Stromal cell of bone marrow (primary cell): Measurements from ENCODE around the gene TOR1B.
"Not testable (repeated sequence)": the region's sequence is repeated elsewhere in the genome, so short reads cannot be mapped to it uniquely, and the experiment has no call there.

Experiments
- DNase-seq: peaks from one replicate; pipeline ENCODE4 v3.0.0-alpha.2; 2012; ENCODE audit warnings: low read depth

Gene TOR1B

GRCh38 chr9:129776566-129776937 is 26.4 kb upstream of the TOR1B start:
- peak; percentile 56 for DNase-seq

GRCh38 chr9:129776938-129777768 is 25.8 kb upstream of the TOR1B start:
- peak; percentile 100 for DNase-seq

DNA sequence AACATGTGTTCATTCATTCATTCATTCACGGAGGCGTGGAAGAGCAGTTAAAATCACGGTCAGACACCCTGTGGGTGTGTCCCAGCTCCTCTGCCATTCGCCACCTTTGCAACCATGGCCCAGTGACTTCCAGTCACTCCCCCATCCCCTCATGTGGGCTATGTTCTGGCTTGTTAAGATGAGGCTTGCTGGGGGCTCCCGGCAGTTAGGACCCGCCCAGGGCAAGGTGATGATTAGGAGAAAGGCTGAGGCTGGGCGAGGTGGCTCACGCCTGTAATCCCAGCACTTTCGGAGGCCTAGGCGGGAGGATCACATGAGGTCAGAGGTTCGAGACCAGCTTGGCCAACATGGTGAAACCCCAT is 25.2 kb upstream of the TOR1B start:
- DNase-seq, result no peak

- no peak for DNase-seq
These were observed 24.5 kb upstream of the TOR1B start for GRCh38 chr9:129778469-129778868.

GRCh38 chr9:129779560-129780190 is 23.3 kb upstream of the TOR1B start:
- DNase-seq, result no peak

DNA sequence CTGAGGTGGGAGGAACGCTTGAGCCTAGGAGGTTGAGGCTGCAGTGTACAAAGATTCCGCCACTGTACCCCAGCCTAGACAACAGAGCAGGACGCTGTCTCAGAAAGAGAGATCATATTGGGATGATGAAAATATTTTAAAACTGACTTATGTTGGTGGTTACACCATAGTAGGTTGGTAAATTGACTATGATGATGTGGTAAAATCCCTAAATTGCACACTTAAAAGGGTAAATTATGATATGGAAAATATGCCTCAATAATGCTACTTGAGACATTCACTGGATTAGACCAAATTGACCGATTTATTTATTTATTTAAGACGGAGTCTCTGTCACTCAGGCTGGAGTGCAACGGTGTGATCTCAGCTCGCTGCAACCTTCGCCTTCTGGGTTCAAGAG is 21.9 kb upstream of the TOR1B start:
- no peak for DNase-seq

DNA sequence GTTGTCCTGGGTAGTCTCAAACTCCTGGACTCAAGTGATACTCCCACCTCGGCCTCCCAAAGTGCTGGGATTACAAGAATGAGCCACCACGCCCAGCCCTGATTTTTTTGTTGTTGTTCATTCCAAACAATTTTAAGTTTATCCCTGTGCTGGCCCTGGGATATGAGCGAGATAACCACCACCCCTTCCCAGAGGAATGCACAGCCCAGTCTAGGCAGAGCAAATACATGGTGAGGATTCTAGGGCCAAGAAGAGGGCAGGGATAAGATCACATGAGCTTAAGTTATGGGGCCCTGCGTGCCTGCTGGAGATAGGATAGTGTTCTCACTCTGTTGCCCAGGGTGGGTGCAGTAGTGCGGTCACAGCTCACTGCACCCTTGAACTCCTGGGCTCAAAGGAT is 21.0 kb upstream of the TOR1B start:
- peak; percentile 22 for DNase-seq

DNA sequence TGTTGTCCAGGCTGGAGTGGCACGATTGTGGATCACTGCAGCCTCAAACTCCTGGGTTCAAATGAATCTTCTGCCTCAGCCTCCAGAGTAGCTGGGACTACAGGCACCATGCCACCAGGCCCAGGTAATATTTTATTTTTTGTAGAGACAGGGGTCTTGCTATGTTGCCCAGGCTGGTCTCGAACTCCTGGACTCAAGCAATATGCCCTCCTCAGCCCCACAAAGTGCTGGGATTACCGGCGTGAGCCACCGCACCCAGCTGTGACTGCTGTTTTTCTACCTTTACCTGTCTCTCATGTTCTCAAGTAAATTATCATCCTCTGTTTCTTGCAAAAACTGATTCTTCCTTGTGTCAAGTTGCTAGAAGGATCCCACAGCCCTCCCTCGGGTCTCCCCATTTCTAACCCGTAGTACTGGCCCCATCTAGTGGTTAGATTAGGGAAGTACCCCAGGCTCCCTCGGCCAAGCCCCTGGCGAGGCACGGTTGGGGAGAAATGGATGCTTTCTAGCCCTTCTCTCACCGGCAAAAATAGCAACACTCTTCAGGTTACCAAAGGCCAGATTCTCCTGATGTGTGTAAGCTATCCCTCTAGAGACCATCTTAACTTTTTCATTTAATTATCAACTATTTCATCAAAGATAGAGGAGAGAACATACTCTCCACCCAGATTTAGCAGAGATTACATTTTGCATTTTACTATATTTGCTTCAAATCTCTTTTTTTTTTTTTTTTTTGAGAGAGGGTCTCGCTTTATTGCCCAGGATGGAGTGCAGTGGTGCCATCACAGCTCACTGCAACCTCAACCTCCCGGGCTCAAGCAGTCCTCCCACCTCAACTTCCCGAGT is 19.2 kb upstream of the TOR1B start:
- DNase-seq, result peak; percentile 59

DNA sequence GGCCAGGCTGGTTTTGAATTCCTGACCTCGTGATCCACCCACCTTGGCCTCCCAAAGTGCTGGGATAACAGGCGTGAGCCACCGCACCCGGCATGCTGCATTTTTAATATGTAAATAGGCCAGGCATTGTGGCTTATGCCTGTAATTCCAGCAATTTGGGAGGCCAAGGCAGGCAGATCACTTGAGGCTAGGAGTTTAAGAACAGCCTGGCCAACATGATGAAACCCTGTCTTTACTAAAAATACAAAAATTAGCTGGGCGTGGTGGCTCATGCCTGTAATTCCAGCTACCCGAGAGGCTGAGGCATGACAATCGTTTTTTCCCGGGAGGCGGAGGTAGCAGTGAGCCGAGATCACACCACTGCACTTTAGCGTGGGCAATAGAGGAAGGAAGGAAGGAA is 18.0 kb upstream of the TOR1B start:
- DNase-seq, result not testable (repeated sequence)

DNA sequence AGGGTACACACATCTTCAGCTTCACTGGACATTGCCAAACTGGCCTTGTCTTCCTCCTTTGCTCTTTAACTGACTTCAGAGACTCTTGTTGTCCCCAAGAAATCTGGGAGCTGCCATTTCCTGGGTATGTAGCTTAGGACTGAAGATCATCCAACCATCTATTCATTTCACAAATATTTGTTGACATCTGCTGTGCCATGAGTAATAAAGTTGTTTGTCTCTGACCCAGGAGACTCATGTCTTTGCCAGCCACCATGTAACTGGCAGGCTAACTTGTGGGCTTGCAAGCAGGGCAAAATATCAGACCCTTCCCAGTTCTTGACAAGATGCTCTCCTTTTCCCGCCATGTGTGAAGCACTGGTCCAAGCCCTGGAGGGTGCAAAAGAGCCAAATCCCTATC is 17.1 kb upstream of the TOR1B start:
- no peak for DNase-seq

DNA sequence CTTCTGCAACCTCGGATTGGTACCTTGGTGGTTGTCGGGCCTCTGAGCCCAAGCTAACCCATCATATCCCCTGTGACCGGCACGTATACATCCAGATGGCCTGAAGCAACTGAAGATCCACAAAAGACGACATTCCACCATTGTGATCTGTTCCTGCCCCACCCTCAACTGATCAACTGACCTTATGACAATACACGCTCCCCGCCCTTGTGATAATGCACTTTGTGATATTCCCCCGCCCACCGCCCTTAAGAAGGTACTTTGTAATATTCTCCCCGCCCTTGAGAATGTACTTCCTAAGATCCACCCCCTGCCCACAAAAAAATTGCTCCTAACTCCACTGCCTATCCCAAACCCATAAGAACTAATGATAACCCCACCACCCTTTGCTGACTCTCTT is 16.5 kb upstream of the TOR1B start:
- no peak for DNase-seq

- no peak for DNase-seq
These were observed 8.4 kb upstream of the TOR1B start for GRCh38 chr9:129794549-129794948.

DNA sequence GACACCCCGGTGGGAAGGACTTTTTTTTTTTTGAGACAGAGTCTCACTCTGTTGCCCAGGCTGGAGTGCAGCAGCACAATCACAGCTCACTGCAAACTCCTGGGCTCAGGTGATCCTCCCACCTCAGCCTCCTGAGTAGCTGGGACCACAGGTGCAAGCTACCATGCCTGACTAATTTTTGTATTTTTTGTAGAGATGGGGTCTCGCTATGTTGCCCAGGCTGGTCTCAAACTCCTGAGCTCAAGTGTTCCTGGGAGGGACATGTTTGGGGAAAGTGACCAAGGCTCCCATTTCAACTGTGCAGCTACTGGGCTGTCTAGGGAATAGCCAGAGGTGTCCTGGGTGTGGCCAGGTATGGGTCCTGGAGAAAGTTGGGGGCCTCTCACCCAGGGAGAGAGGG is 7.0 kb upstream of the TOR1B start:
- not testable (repeated sequence) for DNase-seq

DNA sequence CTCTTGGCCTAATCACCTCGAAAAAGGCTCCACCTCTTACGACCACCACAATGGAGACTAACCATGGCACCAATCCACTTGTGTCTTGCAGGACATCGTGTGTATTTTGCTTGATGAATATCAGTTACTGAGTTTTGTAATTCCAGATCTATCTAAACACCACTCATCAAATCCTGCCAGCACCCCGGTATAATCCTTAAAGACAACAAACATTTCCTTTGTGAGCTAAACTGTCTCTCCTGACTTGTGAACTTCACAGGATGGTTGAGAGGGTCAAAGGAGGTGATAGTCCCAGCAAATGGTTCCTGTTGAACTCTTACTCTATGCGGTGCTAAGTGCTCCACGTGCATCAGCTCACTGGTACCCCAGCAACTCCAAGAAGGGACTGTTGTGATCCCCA is 4.0 kb upstream of the TOR1B start:
- no peak for DNase-seq

- no peak for DNase-seq
These were observed 1.5 kb upstream of the TOR1B start for GRCh38 chr9:129801504-129801903.

GRCh38 chr9:129803676-129804060 is 684 bp downstream of the TOR1B start:
- no peak for DNase-seq

DNA sequence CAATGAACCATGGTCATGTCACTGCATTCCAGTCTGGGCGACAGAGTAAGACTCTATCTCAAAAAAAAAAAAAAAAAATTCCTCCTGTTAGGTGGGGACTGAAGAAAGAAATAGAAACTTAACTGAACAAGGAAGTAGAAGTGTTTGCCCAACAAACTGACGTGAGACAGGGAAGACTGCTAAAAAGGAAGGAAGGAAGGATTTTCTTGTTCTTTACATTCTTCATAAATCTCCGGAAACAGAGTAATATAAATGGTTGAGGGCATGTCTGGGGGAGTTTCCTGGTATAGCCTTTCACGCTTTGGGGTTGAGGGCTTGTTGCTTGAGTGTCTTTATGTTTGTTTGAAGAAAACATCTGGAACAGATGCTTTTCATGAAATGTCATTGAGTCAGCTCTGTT is 3.1 kb downstream of the TOR1B start:
- no peak for DNase-seq

DNA sequence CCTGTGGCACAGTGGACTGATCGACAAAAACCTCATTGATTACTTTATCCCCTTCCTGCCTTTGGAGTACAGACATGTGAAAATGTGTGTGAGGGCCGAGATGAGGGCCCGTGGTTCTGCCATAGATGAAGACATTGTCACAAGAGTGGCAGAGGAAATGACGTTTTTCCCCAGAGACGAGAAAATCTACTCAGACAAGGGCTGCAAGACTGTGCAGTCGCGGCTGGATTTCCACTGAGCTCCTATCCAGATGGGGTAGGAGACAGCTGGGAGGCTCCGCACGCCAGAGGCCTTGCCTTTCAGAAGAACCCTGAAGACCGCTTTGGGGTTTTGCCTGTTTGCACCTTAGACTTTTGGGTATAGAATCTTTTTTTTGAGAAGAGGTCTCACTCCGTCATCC is 6.4 kb downstream of the TOR1B start:
- no peak for DNase-seq

- no peak for DNase-seq
These were observed 7.1 kb downstream of the TOR1B start for GRCh38 chr9:129810116-129810515.

- no peak for DNase-seq
These were observed 7.8 kb downstream of the TOR1B start for GRCh38 chr9:129810788-129811187.

GRCh38 chr9:129811967-129812363 is 9.0 kb downstream of the TOR1B start:
- DNase-seq, result no peak

- DNase-seq, result no peak
These were observed 9.4 kb downstream of the TOR1B start for GRCh38 chr9:129812385-129812784.

DNA sequence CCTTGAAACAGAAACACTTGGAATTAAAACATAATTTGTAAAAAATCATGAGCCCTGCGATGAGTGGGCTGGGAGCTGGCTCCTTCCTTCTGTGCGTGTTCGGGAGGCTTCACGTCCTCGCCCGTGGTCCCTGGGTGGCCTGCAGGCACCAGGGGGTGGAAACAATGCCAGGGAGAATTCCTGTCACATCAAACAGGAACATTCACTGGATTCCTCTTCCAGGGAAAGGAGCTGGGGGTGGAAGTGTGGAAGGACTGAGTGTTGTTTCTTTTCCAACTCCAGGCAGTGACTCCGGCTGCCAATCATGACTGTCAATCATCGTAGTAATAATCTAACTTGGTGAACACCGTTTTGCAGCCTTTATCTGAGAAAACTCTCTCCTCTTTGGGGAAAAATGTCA is 10.7 kb downstream of the TOR1B start:
- no peak for DNase-seq
